DMS53 (cell line): Measurements from ENCODE around the gene BSPRY.
A peak's percentile ranks its signal among the peaks of the same experiment; 100 is the strongest.

Experiments used
- DNase-seq: peaks from one replicate; lab custom pipeline; 2025; lab: John Stamatoyannopoulos, UW

BSPRY gene

DNA sequence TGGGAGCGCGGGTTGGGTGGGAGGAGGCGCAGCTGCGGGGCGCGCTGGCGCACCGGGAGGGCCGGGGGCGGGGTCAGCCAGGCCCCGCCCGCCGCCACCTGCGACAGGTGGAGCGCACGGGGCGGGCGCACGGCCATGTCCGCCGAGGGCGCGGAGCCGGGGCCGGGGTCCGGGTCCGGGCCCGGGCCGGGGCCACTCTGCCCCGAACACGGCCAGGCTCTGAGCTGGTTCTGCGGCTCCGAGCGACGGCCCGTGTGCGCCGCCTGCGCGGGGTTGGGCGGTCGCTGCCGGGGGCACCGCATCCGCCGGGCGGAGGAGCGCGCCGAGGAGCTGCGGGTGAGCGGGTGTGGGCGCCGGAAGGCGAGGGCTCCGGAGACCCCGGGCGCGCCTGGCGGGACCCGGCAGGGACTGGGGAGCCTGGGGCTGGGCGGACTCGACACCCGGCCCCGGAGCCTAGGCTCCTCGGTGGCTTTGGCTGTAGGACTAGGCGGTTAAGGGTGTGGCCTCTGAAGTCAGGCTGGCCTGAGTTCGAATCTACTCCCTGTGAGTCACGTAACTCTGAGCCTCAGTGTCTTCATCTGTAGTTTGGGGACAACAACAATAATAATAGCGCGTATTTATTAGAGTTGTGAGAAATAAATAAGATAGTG is at the start of gene BSPRY:
Gene BSPRY (plus strand): TSS at position 97 of the 650 bp plus-strand sequence. CDS start 39 bp downstream, at position 136.
- DNase-seq: peak; percentile 81

- DNase-seq: peak; percentile 91
Observed at GRCh38 chr9:113299800-113300292, 49.5 kb upstream of the BSPRY start.

GRCh38 chr9:113301548-113301947 is 47.8 kb upstream of the BSPRY start:
- no peak for DNase-seq

DNA sequence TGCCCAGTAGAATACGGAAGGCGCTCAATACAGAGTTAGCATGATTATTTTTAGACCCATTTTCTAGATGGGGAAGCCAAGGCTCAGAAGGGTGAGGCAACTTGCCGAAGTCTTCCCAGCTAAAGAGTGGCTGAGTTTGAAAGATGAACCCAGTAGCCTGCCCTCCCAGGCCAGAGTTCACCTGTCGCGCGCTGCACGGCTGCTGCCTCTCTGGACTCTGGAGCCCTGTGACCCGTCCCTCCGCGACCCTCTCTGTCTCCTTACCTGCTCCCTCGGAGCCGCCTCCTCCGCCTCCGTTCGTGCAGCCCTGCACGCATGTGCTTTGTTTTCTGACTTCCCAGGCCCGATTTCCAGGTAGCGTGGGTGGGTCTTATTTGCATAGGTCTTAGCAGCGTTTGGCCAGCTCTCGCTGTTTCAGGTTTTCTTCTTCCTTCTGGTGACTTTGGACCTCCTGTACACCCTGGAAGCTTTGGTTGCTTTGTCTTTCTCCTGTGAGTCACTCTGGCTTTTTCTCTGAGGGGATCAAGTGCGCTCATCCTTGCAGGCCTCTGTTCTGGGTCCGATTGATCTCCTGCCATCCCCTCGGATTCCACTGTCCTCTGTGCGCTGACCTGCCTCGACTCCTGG is 46.4 kb upstream of the BSPRY start, which contains the start of gene RNF183:
Gene RNF183 (minus strand): TSS at position 585 of the 627 bp plus-strand sequence. CDS start 5,192 bp downstream, outside the sequence.
- no peak for DNase-seq

GRCh38 chr9:113306566-113306965 is 42.8 kb upstream of the BSPRY start:
- no peak for DNase-seq

GRCh38 chr9:113307396-113307975 is 41.9 kb upstream of the BSPRY start:
- no peak for DNase-seq

DNA sequence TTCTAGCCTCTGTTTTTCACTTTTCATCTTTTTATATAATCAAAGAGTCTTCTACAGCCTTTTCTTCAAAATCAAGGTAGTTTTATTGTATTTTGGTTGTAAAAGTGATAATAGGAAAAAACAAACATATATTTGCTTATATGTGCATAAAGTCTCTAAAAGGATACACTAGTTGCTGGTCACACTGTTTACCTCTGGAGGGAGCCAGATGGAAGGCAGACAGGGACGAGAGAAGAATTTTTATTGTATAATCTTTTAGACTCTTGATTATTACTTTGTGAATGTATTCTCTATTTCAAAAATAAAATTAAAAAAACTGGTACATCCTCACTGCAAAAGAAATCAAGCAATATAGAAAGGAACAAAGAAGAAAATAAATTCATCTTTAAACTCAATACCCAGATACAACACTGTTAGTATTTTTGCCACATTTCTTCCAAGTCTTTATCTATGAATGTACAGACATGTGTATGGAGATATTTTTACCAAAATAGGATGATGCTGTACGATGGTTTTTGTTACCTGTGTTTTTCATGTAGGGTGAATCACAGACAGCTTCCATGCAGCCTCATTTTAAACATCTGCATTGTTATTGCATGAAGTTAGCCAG is 40.0 kb upstream of the BSPRY start:
- DNase-seq: peak; percentile 62

DNA sequence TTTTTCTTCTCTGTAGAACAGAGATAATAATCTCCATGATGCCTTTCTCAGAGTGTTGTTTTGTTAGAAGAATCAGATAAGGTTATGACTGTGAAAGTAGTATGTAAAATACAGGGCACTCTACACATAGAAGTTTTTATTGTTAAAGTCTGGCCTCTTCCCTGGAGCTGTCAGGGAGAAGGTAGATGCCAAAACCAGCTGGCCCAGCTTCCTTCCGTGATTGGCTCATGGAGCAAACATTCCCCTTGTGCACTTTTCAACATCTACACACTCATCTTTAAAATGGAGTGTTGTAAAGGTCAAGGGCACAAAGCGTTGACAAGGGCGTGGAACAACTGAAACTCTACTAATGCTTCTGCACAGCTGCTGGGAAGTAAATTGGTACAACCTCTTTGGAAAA is 38.8 kb upstream of the BSPRY start:
- no peak for DNase-seq

DNA sequence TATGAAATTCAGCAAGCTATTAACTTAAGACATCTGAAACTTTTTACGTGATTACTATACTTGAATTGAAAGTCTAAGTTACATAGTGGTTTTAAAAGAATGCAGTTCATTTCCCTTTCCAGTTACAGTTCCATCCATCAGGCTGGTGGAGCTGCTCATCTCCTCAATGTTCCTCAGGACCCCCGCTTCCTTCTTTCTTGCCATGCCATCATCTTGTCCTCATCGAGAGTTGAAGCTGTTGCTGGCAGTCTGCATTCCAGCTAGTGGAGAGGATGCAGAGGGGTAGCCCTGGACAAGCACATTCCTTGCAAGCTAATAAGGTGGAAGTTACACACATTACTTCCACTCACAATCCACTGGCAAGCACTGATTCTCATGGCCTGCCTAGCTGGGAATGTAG is 37.4 kb upstream of the BSPRY start:
- no peak for DNase-seq

DNA sequence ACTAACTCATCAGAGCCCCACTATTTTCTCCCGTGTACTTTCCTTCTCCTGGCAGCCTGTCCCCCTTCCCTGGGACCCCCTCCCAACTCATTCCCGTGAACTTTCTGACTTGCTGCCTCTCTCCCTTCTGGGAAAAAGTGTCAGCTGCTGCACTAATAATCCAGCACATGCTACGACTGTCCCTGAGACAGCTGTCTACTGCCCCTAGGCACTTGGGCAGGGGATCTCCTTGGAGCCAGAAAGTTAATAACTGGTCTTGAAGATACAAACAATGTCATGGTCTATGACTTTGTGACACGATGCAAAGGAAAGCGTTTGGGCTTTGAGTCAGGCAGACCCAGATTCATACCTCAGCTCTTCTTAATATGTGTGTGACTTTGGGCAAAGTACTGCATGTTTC is 36.1 kb upstream of the BSPRY start:
- no peak for DNase-seq

- no peak for DNase-seq
Observed at GRCh38 chr9:113315231-113315630, 34.1 kb upstream of the BSPRY start.

DNA sequence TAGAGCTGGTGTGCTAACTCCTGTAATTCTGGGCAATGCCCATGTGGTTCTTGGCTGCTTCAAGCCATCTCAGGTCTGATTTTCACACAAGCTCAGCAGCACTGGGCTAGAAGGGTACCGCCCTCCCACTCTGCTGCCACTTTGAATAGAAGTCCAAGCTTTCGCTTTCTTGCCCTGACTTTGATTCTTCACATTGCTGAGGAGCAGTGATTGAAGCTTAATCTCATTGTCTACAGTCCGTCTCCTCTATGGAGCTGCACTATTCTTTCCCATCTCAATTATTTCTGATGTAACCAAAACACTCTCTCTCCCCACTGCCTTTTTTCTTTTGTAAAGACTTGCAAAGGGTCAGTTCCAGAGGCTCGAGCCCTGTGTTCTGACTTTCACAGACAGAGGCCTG is 33.3 kb upstream of the BSPRY start:
- no peak for DNase-seq

DNA sequence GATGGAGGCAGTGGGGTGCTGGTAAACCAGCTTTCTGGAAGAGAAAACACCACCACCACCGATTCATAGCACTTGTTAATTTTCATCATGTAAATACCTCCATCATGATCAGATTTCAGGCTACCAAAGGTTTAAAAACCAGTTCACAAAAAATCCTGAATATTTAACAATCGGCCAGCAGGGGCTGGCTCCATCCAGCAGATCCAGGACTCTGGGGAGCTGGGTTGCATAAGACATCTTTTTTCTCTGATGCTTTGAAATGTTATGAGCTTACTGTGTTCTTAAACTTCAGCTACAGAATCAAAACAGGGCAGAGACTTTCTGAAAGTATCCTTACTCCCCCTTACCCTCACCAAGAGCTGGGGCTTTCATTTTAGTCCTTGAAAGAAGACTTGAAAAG is 31.6 kb upstream of the BSPRY start:
- DNase-seq: no peak

DNA sequence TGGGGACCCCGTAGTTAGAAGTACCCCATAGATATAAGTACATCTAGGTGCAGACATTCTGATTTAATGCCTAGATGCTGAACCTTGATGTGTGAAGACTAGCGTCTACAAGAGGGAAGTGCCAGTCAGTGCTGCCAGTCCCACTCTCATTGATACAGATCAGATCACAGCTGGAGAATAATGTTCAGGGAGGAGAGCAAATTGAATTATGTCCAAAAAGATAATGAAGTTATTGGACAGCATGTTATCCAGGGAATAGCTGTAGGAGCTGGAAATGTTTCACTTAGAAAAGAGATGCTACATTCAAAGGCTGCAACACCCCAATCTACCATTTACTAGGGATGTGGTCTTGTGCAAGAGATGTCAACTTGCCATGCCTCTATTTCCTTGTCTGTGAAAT is 30.3 kb upstream of the BSPRY start:
- no peak for DNase-seq

DNA sequence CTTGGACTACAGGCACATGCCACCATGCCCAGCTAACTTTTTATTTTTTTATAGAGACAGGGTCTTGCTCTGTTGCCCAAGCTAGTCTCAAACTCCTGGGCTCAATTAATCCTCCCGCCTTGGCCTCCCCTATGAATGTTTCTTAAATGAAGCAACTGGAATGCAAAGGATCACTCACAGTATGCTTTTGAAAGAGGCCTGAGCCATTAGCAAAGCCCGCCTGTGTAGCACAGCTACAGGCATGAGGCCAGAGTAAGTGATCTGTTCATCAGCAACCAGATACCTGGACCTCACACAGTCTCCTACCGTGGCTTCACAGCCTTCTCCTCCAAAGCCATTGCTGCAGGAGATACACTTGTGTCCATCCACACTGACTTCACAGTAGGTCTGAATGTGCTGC is 29.3 kb upstream of the BSPRY start:
- DNase-seq: no peak

DNA sequence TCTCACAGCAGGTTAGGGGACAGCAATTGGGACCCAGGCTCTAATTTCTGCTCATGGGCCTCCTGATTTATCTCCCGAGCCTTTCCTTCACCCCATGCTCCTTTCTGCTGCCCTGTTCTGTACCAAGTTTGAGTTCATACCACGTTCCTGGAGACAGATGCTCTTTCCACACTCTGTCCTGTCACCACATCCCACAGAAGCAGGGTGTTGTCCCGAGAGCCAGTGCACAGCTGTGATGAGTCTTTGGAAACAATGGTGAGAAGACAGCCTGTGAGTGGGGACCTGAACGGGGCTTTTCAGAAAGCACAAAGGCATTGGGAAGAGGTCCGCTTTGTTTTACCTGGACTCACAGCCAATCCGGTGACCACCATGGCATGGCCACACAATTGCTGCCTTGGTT is 26.7 kb upstream of the BSPRY start:
- DNase-seq: no peak

DNA sequence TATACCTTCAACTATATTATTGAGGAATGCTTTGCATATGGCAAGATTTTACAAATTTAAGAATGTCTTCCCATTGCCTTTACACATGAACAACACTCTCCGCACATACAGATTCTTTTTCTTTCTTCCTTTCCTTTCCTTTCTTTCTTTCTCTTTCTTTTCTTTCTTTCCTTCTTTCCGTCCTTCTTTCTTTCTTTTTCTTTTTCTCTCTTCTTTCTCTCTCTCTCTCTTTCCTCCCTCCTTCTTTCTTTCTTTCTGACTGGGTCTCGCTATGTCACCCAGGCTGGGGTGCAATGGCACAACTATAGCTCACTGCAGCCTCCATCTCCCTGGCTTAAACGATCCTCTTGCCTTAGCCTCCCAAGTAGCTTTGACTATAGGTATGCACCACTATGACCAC is 23.1 kb upstream of the BSPRY start:
- no peak for DNase-seq

GRCh38 chr9:113328045-113328782 is 21.1 kb upstream of the BSPRY start:
- DNase-seq: no peak

DNA sequence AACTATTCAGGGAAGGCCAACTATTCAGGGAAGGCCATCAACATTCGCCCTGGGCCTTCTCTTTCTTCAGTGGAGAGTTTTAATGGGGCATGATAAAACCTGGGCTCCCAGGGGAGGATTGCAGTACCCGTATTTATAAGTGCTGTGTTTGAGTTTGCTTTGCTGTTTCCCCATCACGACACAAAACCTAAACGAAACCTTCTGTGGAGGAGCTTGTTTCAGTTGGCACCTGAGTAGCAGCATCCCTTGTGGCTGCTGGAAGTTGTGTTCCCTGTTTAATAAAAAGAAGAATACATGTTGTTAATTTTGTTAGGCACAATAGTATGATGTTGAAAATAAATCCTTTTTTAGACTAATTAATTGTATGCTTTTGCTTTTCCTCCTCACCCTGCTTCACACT is 17.6 kb upstream of the BSPRY start:
- DNase-seq: no peak

DNA sequence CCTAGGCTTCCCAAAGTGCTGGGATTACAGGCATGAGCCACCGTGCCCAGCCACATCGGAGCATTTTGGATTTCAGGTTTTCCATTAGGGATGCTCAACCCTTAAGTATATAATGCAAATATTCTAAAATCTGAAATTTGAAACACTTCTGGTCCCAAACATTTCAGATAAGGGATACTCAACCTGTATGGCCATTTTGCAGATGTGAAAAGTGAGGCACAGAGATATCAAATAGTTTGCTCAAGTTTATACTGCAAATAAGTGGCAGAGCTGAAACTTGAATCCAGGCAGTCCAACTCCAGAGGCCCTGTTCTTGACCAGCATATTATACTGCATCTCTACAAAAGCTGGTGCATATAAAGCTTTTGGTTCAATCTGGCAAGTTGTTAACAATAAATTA is 11.6 kb upstream of the BSPRY start:
- DNase-seq: no peak

- peak; percentile 92 for DNase-seq
Observed at GRCh38 chr9:113340011-113340699, 9.2 kb upstream of the BSPRY start, which contains the start of gene WDR31. TSS of gene WDR31 (minus strand) at chr9:113340275. CDS start at chr9:113332022, 8,253 bp downstream.
